ENCODE results near the gene CRYGB.

CRYGB gene

GRCh38 chr2:208146006-208146405 is at the start of gene CRYGB:
CRYGB (minus strand) TSS chr2:208146158; CDS start chr2:208146120, 38 bp downstream.
- DNase-seq, result no peak

- DNase-seq, result no peak
Observed at GRCh38 chr2:208195531-208195930, 49.6 kb upstream of the CRYGB start.

GRCh38 chr2:208192611-208193236 is 46.8 kb upstream of the CRYGB start:
- DNase-seq, result no peak

- DNase-seq, result no peak
Observed at GRCh38 chr2:208189810-208190503, 44.0 kb upstream of the CRYGB start, which contains the start of gene C2orf80. C2orf80 (minus strand) TSS chr2:208190030; CDS start chr2:208186986, 3,044 bp downstream.

- DNase-seq, result no peak
Observed at GRCh38 chr2:208189069-208189809, 43.3 kb upstream of the CRYGB start.

GRCh38 chr2:208186893-208187292 is 40.9 kb upstream of the CRYGB start:
- DNase-seq, result no peak

- DNase-seq, result no peak
Observed at GRCh38 chr2:208186465-208186864, 40.5 kb upstream of the CRYGB start.

- no peak for DNase-seq
Observed at GRCh38 chr2:208183972-208184705, 38.2 kb upstream of the CRYGB start.

- DNase-seq, result no peak
Observed at GRCh38 chr2:208183526-208183925, 37.6 kb upstream of the CRYGB start.

GRCh38 chr2:208182835-208183234 is 36.9 kb upstream of the CRYGB start:
- DNase-seq, result no peak

GRCh38 chr2:208179028-208179609 is 33.2 kb upstream of the CRYGB start:
- no peak for DNase-seq

GRCh38 chr2:208175840-208176153 is 29.8 kb upstream of the CRYGB start:
- DNase-seq, result no peak

GRCh38 chr2:208175069-208175839 is 29.3 kb upstream of the CRYGB start:
- DNase-seq, result peak; percentile 51 to 55

GRCh38 chr2:208174144-208174543 is 28.2 kb upstream of the CRYGB start:
- DNase-seq, result no peak

- DNase-seq, result no peak
Observed at GRCh38 chr2:208172125-208172524, 26.2 kb upstream of the CRYGB start.

- DNase-seq, result no peak
Observed at GRCh38 chr2:208164951-208165755, 19.2 kb upstream of the CRYGB start.

GRCh38 chr2:208163489-208163888 is 17.5 kb upstream of the CRYGB start, which contains the start of gene CRYGA:
CRYGA (minus strand) TSS chr2:208163589; CDS start chr2:208163556, 33 bp downstream.
- no peak for DNase-seq

GRCh38 chr2:208156439-208156838 is 10.5 kb upstream of the CRYGB start:
- DNase-seq, result no peak

GRCh38 chr2:208153156-208153555 is 7.2 kb upstream of the CRYGB start:
- DNase-seq, result no peak

- no peak for DNase-seq
Observed at GRCh38 chr2:208150956-208151355, 5.0 kb upstream of the CRYGB start.

GRCh38 chr2:208150094-208150493 is 4.1 kb upstream of the CRYGB start:
- no peak for DNase-seq

All from NCI-H1930 (cell line).